Measurements from ENCODE around the gene BAHCC1.

The BAHCC1 gene

GRCh38 chr17:81364278-81365147 is 30.7 kb upstream of the BAHCC1 start:
- TF ChIP-seq GATA1 (IDR thresholded peaks at IDR 0.05; ENCODE audit: low read depth, low read length) (no peak), POLR2A (IDR thresholded peaks at IDR 0.05; ENCODE audit: low read length) (no peak)
- no peak for DNase-seq

- TF ChIP-seq GATA1 (IDR thresholded peaks at IDR 0.05; ENCODE audit: low read depth, low read length) (no peak), POLR2A (IDR thresholded peaks at IDR 0.05; ENCODE audit: low read length) (no peak)
- no peak for DNase-seq
These were observed 30.1 kb upstream of the BAHCC1 start for GRCh38 chr17:81365148-81365600.

- TF ChIP-seq POLR2A (IDR thresholded peaks at IDR 0.05; ENCODE audit: low read length) (no peak), GATA1 (IDR thresholded peaks at IDR 0.05; ENCODE audit: low read depth, low read length) (no peak)
- DNase-seq, result no peak
These were observed 29.4 kb upstream of the BAHCC1 start for GRCh38 chr17:81365601-81366585.

- TF ChIP-seq POLR2A (IDR thresholded peaks at IDR 0.05; ENCODE audit: low read length) (no peak), GATA1 (IDR thresholded peaks at IDR 0.05; ENCODE audit: low read depth, low read length) (no peak)
- no peak for DNase-seq
These were observed 28.6 kb upstream of the BAHCC1 start for GRCh38 chr17:81366648-81367047.

GRCh38 chr17:81367171-81367570 is 28.1 kb upstream of the BAHCC1 start:
- TF ChIP-seq GATA1 (IDR thresholded peaks at IDR 0.05; ENCODE audit: low read depth, low read length), result no peak
- no peak for TF ChIP-seq POLR2A (IDR thresholded peaks at IDR 0.05; ENCODE audit: low read length)

GRCh38 chr17:81368161-81369022 is 26.9 kb upstream of the BAHCC1 start:
- no peak for DNase-seq
- TF ChIP-seq GATA1 (IDR thresholded peaks at IDR 0.05; ENCODE audit: low read depth, low read length), result no peak
- no peak for TF ChIP-seq POLR2A (IDR thresholded peaks at IDR 0.05; ENCODE audit: low read length)

More at GRCh38 chr17:81367171-81367570, 28.1 kb upstream of the BAHCC1 start:
- DNase-seq, result no peak

GRCh38 chr17:81370294-81370693 is 25.0 kb upstream of the BAHCC1 start:
- no peak for DNase-seq
- no peak for TF ChIP-seq POLR2A (IDR thresholded peaks at IDR 0.05; ENCODE audit: low read length)
- TF ChIP-seq GATA1 (IDR thresholded peaks at IDR 0.05; ENCODE audit: low read depth, low read length), result no peak

GRCh38 chr17:81371910-81372760 is 23.1 kb upstream of the BAHCC1 start:
- peak; percentile 25 to 35 for DNase-seq
- TF ChIP-seq GATA1 (IDR thresholded peaks at IDR 0.05; ENCODE audit: low read depth, low read length), result no peak
- TF ChIP-seq POLR2A (IDR thresholded peaks at IDR 0.05; ENCODE audit: low read length), result no peak

- no peak for TF ChIP-seq POLR2A (IDR thresholded peaks at IDR 0.05; ENCODE audit: low read length)
- no peak for TF ChIP-seq GATA1 (IDR thresholded peaks at IDR 0.05; ENCODE audit: low read depth, low read length)
- DNase-seq, result no peak
These were observed 21.6 kb upstream of the BAHCC1 start for GRCh38 chr17:81373536-81374160.

GRCh38 chr17:81374890-81375289 is 20.4 kb upstream of the BAHCC1 start:
- DNase-seq, result no peak
- TF ChIP-seq POLR2A (IDR thresholded peaks at IDR 0.05; ENCODE audit: low read length) (no peak), GATA1 (IDR thresholded peaks at IDR 0.05; ENCODE audit: low read depth, low read length) (no peak)

GRCh38 chr17:81376946-81377714 is 18.1 kb upstream of the BAHCC1 start:
- TF ChIP-seq POLR2A (IDR thresholded peaks at IDR 0.05; ENCODE audit: low read length) (no peak), GATA1 (IDR thresholded peaks at IDR 0.05; ENCODE audit: low read depth, low read length) (no peak)
- DNase-seq, result no peak
